RWPE2 (cell line): ENCODE data around the gene EIF2B5.
A peak's percentile ranks its signal among the peaks of the same experiment; 100 is the strongest.

ENCODE experiments used
- ATAC-seq: fragments of 200-7000 bp; cut with Tn5 transposase; 3 replicates; pipeline ENCODE4 v1.9.1; 2021; ENCODE audit warnings: low read depth
- DNase-seq: peaks from one replicate; pipeline ENCODE4 v3.0.0-alpha.2; 2020; ENCODE audit warnings: low spot score
- H3K27ac ChIP-seq: fragments of 450-650 bp; 2 replicates; pipeline ENCODE4 v1.5.1; 2017; ENCODE audit warnings: mild to moderate bottlenecking; ENCODE audit not compliant: poor library complexity, severe bottlenecking
- H3K27me3 ChIP-seq: fragments of 250-450 bp; sonication (Bioruptor Pico); 2 replicates; pipeline ENCODE4 v1.5.1; 2021; ENCODE audit warnings: mild to moderate bottlenecking, moderate library complexity; ENCODE audit not compliant: insufficient read depth, poor library complexity, severe bottlenecking
- H3K36me3 ChIP-seq: fragments of 250-450 bp; sonication (Bioruptor Pico); 2 replicates; pipeline ENCODE4 v1.5.1; 2020; ENCODE audit warnings: low read depth, mild to moderate bottlenecking, moderate library complexity
- H3K4me1 ChIP-seq: fragments of 250-450 bp; sonication (Bioruptor Pico); 2 replicates; pipeline ENCODE4 v1.5.1; 2021; ENCODE audit warnings: mild to moderate bottlenecking, moderate library complexity; ENCODE audit not compliant: insufficient read depth, poor library complexity, severe bottlenecking
- H3K4me3 ChIP-seq: fragments of 250-450 bp; sonication (Bioruptor Pico); 2 replicates; pipeline ENCODE4 v1.5.1; 2021; ENCODE audit warnings: mild to moderate bottlenecking, moderate library complexity; ENCODE audit not compliant: severe bottlenecking
- H3K9me3 ChIP-seq: fragments of 250-450 bp; sonication (Bioruptor Pico); 2 replicates; pipeline ENCODE4 v1.5.1; 2021; ENCODE audit warnings: mild to moderate bottlenecking, moderate library complexity; ENCODE audit not compliant: severe bottlenecking
- TF ChIP-seq, protein P1 (sequence below): fragments of 450-650 bp; IDR thresholded peaks from one replicate; pipeline ENCODE4 v1.5.1; 2017; ENCODE audit warnings: mild to moderate bottlenecking, moderate library complexity; ENCODE audit not compliant: poor library complexity, severe bottlenecking

EIF2B5 gene

DNA sequence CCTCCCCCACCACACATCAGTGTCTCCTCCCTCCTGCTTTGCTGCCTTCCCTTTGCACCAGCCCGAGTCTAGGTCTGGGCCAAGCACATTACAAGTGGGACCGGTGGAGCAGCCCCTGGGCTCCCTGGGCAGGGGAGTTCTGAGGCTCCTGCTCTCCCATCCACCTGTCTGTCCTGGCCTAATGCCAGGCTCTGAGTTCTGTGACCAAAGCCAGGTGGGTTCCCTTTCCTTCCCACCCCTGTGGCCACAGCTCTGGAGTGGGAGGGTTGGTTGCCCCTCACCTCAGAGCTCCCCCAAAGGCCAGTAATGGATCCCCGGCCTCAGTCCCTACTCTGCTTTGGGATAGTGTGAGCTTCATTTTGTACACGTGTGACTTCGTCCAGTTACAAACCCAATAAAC is 48.5 kb downstream of the EIF2B5 start:
- Histone ChIP-seq H3K4me3 (no peak overlapping the region), H3K36me3 (peaks cover 72% of the 10 kb centered on the region), H3K27ac (no peak overlapping the region), H3K4me1 (peaks cover 3% of the 10 kb centered on the region), H3K9me3 (no peaks in the 10 kb centered on the region), H3K27me3 (no peaks in the 10 kb centered on the region)
- TF ChIP-seq, protein P1, sequence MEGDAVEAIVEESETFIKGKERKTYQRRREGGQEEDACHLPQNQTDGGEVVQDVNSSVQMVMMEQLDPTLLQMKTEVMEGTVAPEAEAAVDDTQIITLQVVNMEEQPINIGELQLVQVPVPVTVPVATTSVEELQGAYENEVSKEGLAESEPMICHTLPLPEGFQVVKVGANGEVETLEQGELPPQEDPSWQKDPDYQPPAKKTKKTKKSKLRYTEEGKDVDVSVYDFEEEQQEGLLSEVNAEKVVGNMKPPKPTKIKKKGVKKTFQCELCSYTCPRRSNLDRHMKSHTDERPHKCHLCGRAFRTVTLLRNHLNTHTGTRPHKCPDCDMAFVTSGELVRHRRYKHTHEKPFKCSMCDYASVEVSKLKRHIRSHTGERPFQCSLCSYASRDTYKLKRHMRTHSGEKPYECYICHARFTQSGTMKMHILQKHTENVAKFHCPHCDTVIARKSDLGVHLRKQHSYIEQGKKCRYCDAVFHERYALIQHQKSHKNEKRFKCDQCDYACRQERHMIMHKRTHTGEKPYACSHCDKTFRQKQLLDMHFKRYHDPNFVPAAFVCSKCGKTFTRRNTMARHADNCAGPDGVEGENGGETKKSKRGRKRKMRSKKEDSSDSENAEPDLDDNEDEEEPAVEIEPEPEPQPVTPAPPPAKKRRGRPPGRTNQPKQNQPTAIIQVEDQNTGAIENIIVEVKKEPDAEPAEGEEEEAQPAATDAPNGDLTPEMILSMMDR: no peak
- DNase-seq (no peak), ATAC-seq (no peak)

GRCh38 chr3:184184546-184185230 is 49.5 kb downstream of the EIF2B5 start:
- no peak for ATAC-seq
- H3K9me3 ChIP-seq: no peaks in the 10 kb centered on the region
- H3K4me1 ChIP-seq: peaks cover 3% of the 10 kb centered on the region
- H3K27ac ChIP-seq: peak overlapping the region; percentile 61
- no peak overlapping the region for H3K4me3 ChIP-seq
- H3K27me3 ChIP-seq: no peaks in the 10 kb centered on the region
- peaks cover 72% of the 10 kb centered on the region for H3K36me3 ChIP-seq
- TF ChIP-seq, protein P1: no peak
- no peak for DNase-seq

GRCh38 chr3:184185461-184186183 is 50.5 kb downstream of the EIF2B5 start:
- Histone ChIP-seq H3K27me3 (no peaks in the 10 kb centered on the region), H3K4me3 (peak overlapping the region; percentile 76), H3K36me3 (peaks cover 72% of the 10 kb centered on the region), H3K27ac (peak overlapping the region; percentile 61), H3K4me1 (peaks cover 3% of the 10 kb centered on the region), H3K9me3 (no peaks in the 10 kb centered on the region)
- peak; percentile 87 for ATAC-seq
- peak; percentile 98 for DNase-seq
- TF ChIP-seq, protein P1: no peak

DNA sequence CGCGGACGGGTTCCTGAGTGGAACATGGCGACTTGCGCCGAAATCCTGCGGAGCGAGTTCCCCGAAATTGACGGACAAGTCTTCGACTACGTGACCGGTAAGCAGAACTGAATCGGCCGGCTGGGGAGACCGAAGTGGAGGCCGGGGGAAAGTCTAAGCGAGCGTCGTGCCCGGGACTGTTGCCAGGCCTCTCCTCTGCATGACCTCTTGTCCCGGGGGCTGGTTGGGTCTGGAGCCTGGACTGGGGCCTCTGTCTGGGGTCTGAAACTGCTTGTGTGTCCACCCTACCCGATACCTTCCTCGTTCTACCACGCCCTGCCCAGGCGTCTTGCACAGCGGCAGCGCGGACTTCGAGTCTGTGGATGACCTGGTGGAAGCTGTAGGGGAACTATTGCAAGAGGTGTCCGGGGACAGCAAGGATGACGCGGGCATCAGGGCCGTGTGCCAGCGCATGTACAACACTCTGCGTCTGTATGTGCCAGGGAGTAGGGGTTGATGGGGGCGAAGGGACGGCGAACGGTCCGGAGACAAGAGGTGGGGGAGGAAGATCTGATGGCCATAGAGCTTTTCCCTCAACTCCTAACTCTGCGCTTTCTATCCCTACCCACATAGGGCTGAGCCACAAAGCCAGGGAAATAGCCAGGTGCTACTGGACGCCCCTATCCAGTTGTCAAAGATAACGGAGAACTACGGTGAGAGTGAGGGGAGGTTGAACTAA is 51.2 kb downstream of the EIF2B5 start, which contains the start of gene ABCF3:
Gene ABCF3 (plus strand): TSS at position 16 of the 718 bp plus-strand sequence. CDS start 9 bp downstream, at position 25.
- TF ChIP-seq, protein P1: no peak
- ATAC-seq: peak; percentile 30
- Histone ChIP-seq H3K9me3 (no peaks in the 10 kb centered on the region), H3K27me3 (no peaks in the 10 kb centered on the region), H3K27ac (peak within 1 kb of the TSS; percentile 61), H3K4me3 (peak within 1 kb of the TSS; percentile 76), H3K4me1 (peaks cover 3% of the 10 kb centered on the region), H3K36me3 (peaks cover 72% of the 10 kb centered on the region)
- no peak for DNase-seq
